OCI-LY3 (cell line): ENCODE results near the gene HERC2.

Experiments used
- H2AFZ ChIP-seq: fragments of 200-600, 300-600 bp; shearing (Covaris generic); 2 replicates; pipeline ENCODE4 v1.6.0; 2014; ENCODE audit warnings: antibody characterized with exemption, low read depth, low read length
- H3K27ac ChIP-seq: fragments of 200-600, 300-600 bp; sonication (generic); 2 replicates; pipeline ENCODE4 v1.5.1; 2014; ENCODE audit warnings: mild to moderate bottlenecking, low read length, moderate library complexity, mixed read lengths
- H3K27me3 ChIP-seq: fragments of 200-600, 300-600 bp; sonication (generic); 2 replicates; pipeline ENCODE4 v1.6.1; 2014; ENCODE audit warnings: low read depth, low read length, mixed read lengths
- H3K36me3 ChIP-seq: fragments of 200-600, 300-600 bp; sonication (generic); replicated peaks from 2 replicates; pipeline ENCODE3; 2014; ENCODE audit warnings: low read depth, low read length, mixed read lengths
- H3K4me1 ChIP-seq: fragments of 300-600, 200-600 bp; sonication (generic); 2 replicates; pipeline ENCODE4 v1.6.1; 2014; ENCODE audit warnings: low read length, mixed read lengths
- H3K4me2 ChIP-seq: fragments of 200-600, 300-600 bp; sonication (generic); 2 replicates; pipeline ENCODE4 v1.6.1; 2014; ENCODE audit warnings: low read length, mixed read lengths
- H3K4me3 ChIP-seq: fragments of 300-600, 200-600 bp; sonication (generic); 2 replicates; pipeline ENCODE4 v1.5.1; 2014; ENCODE audit warnings: antibody characterized with exemption, mild to moderate bottlenecking, low read length, moderate library complexity
- H3K79me2 ChIP-seq: fragments of 300-600, 200-600 bp; shearing (Covaris generic); 2 replicates; pipeline ENCODE4 v1.6.1; 2014; ENCODE audit warnings: mild to moderate bottlenecking, low read length, mixed read lengths
- H3K9ac ChIP-seq: fragments of 300-600, 200-600 bp; shearing (Covaris generic); 2 replicates; pipeline ENCODE4 v1.6.0; 2014; ENCODE audit warnings: mild to moderate bottlenecking, low read length, moderate library complexity
- H3K9me3 ChIP-seq: fragments of 200-600, 300-600 bp; shearing (Covaris generic); 2 replicates; pipeline ENCODE4 v1.6.1; 2014; ENCODE audit warnings: low read length, mixed read lengths; ENCODE audit not compliant: insufficient read depth
- H4K20me1 ChIP-seq: fragments of 200-600, 300-600 bp; sonication (generic); 2 replicates; pipeline ENCODE4 v1.6.1; 2016; ENCODE audit warnings: low read length, mixed read lengths; ENCODE audit not compliant: insufficient read depth
- CTCF ChIP-seq: fragments of 200-600, 300-600 bp; sonication (generic); IDR thresholded peaks from 2 replicates; pipeline ENCODE4 v1.5.1; 2014; ENCODE audit warnings: antibody characterized with exemption, low read length, low read depth
- EZH2phosphoT487 ChIP-seq: fragments of 200-600 bp; shearing (Covaris generic); IDR thresholded peaks from 2 replicates; pipeline ENCODE4 v1.6.1; 2018; ENCODE audit warnings: antibody characterized with exemption, mixed run types, low read depth

HERC2 gene

GRCh38 chr15:28265334-28266019 lies 56.5 kb downstream of the HERC2 start:
- H3K4me3 ChIP-seq = no peak overlapping the region
- H2AFZ ChIP-seq = no peak overlapping the region
- H4K20me1 ChIP-seq = no peaks in the 10 kb centered on the region; the same call in 1 of the 2 replicates
- no peaks in the 10 kb centered on the region for H3K27me3 ChIP-seq
- TF ChIP-seq EZH2phosphoT487 (no peak), CTCF (no peak)
- no peaks in the 10 kb centered on the region for H3K9me3 ChIP-seq
- no peak overlapping the region for H3K4me2 ChIP-seq
- peaks cover 3% of the 10 kb centered on the region; the same call in 1 of the 2 replicates for H3K4me1 ChIP-seq
- H3K27ac ChIP-seq = no peak overlapping the region
- peaks cover 25% of the 10 kb centered on the region for H3K36me3 ChIP-seq
- H3K9ac ChIP-seq = no peak overlapping the region
- no peaks in the 10 kb centered on the region for H3K79me2 ChIP-seq

- H2AFZ ChIP-seq = no peak overlapping the region
- no peaks in the 10 kb centered on the region; the same call in 1 of the 2 replicates for H4K20me1 ChIP-seq
- H3K27ac ChIP-seq = no peak overlapping the region
- H3K36me3 ChIP-seq = peaks cover 25% of the 10 kb centered on the region
- no peak overlapping the region for H3K4me3 ChIP-seq
- no peaks in the 10 kb centered on the region for H3K79me2 ChIP-seq
- H3K4me1 ChIP-seq = peaks cover 3% of the 10 kb centered on the region; the same call in 1 of the 2 replicates
- TF ChIP-seq CTCF = no peak
- no peak for TF ChIP-seq EZH2phosphoT487
- no peaks in the 10 kb centered on the region for H3K27me3 ChIP-seq
- no peak overlapping the region for H3K4me2 ChIP-seq
- H3K9me3 ChIP-seq = no peaks in the 10 kb centered on the region
- no peak overlapping the region for H3K9ac ChIP-seq
These were observed 57.8 kb downstream of the HERC2 start for GRCh38 chr15:28264166-28264565.

GRCh38 chr15:28262438-28262837 lies 59.5 kb downstream of the HERC2 start:
- H3K9me3 ChIP-seq = no peaks in the 10 kb centered on the region
- TF ChIP-seq CTCF (no peak), EZH2phosphoT487 (no peak)
- no peak overlapping the region for H2AFZ ChIP-seq
- H3K4me2 ChIP-seq = no peak overlapping the region
- H3K79me2 ChIP-seq = no peaks in the 10 kb centered on the region
- no peak overlapping the region for H3K27ac ChIP-seq
- no peaks in the 10 kb centered on the region for H3K27me3 ChIP-seq
- peaks cover 3% of the 10 kb centered on the region; the same call in 1 of the 2 replicates for H3K4me1 ChIP-seq
- no peaks in the 10 kb centered on the region; the same call in 1 of the 2 replicates for H4K20me1 ChIP-seq
- H3K36me3 ChIP-seq = peaks cover 20% of the 10 kb centered on the region
- no peak overlapping the region for H3K4me3 ChIP-seq
- H3K9ac ChIP-seq = no peak overlapping the region

- no peak overlapping the region for H2AFZ ChIP-seq
- no peaks in the 10 kb centered on the region; the same call in 1 of the 2 replicates for H4K20me1 ChIP-seq
- H3K4me1 ChIP-seq = peaks cover 3% of the 10 kb centered on the region; the same call in 1 of the 2 replicates
- no peaks in the 10 kb centered on the region for H3K79me2 ChIP-seq
- TF ChIP-seq CTCF = no peak
- TF ChIP-seq EZH2phosphoT487 = no peak
- peaks cover 11% of the 10 kb centered on the region for H3K36me3 ChIP-seq
- H3K9ac ChIP-seq = no peak overlapping the region
- H3K27ac ChIP-seq = no peak overlapping the region
- H3K4me2 ChIP-seq = no peak overlapping the region
- H3K27me3 ChIP-seq = no peaks in the 10 kb centered on the region
- H3K9me3 ChIP-seq = no peaks in the 10 kb centered on the region
- H3K4me3 ChIP-seq = no peak overlapping the region
These were observed 61.3 kb downstream of the HERC2 start for GRCh38 chr15:28260722-28261121.
